K562 (cell line): ENCODE data around the gene IL10RB. TPM values are rescaled to one million over a fixed set of nuclear protein-coding genes. Genes with fewer than 3 reads are reported as not detected.

Source experiments
- ARID1B ChIP-seq: fragments of 450-650 bp; IDR thresholded peaks from 2 replicates; pipeline ENCODE4 v1.6.1; 2016; ENCODE audit warnings: antibody characterized with exemption, mild to moderate bottlenecking, inconsistent platforms
- ETV6 ChIP-seq, 3 experiments: fragments of 150-350 bp in 1 of 3; sonication (generic) in 1 of 3; formaldehyde crosslinking in 1 of 3; IDR thresholded peaks; 2 replicates each; pipeline versions ENCODE4 v1.6.1 to v1.8.0; 2014 to 2022; ENCODE audit warnings: borderline replicate concordance in 2 of 3, low read depth in 2 of 3, antibody characterized with exemption in 1 of 3, low read length in 1 of 3, mild to moderate bottlenecking in 1 of 3, missing genetic modification reagents in 1 of 3
- FOS ChIP-seq: IDR thresholded peaks from 3 replicates; pipeline ENCODE4 v1.6.1; 2011; ENCODE audit not compliant: insufficient read length; ENCODE audit errors: extremely low read depth
- FOXK1 ChIP-seq: sonication (generic); formaldehyde crosslinking; IDR thresholded peaks from 2 replicates; pipeline ENCODE4 v1.8.0; 2022; ENCODE audit warnings: missing genetic modification reagents, mild to moderate bottlenecking, borderline replicate concordance
- GATAD2B ChIP-seq: fragments of 450-650 bp; IDR thresholded peaks from 2 replicates; pipeline ENCODE4 v1.6.1; 2017; ENCODE audit warnings: mild to moderate bottlenecking, borderline replicate concordance
- MAX ChIP-seq: sonication (generic); formaldehyde crosslinking; IDR thresholded peaks from 2 replicates; pipeline ENCODE4 v1.9.0; 2022; ENCODE audit warnings: mild to moderate bottlenecking, missing genetic modification reagents
- MTA2 ChIP-seq: fragments of 450-650 bp; IDR thresholded peaks from 2 replicates; pipeline ENCODE4 v1.6.1; 2016; ENCODE audit warnings: low read depth
- SOX6 ChIP-seq: fragments of 450-650 bp; IDR thresholded peaks from 2 replicates; pipeline ENCODE4 v1.6.1; 2014; ENCODE audit warnings: mild to moderate bottlenecking
- TAF7 ChIP-seq: fragments of 450-650 bp; IDR thresholded peaks from 2 replicates; pipeline ENCODE4 v1.6.1; 2016; ENCODE audit warnings: missing genetic modification characterization, missing compliant biosample characterization
- TEAD1 ChIP-seq, 2 experiments: fragments of 450-650 bp in 1 of 2; sonication (generic) in 1 of 2; formaldehyde crosslinking; IDR thresholded peaks; 2 replicates each; pipeline versions ENCODE4 v1.4.0 to v1.8.0; 2020 to 2022; ENCODE audit warnings: mild to moderate bottlenecking in 2 of 2, missing genetic modification reagents in 1 of 2
- U2AF2 ChIP-seq: fragments of 200-400 bp; formaldehyde crosslinking; optimal IDR thresholded peaks from 2 replicates; pipeline ENCODE3; 2017; ENCODE audit warnings: low read depth, mild to moderate bottlenecking, low read length
- USF1 ChIP-seq: sonication (generic); formaldehyde crosslinking; IDR thresholded peaks from 2 replicates; pipeline ENCODE4 v1.9.0; 2022; ENCODE audit warnings: mild to moderate bottlenecking, missing genetic modification reagents
- ZBTB8A ChIP-seq: fragments of 450-650 bp; IDR thresholded peaks from 2 replicates; pipeline ENCODE4 v1.6.1; 2018; ENCODE audit warnings: mild to moderate bottlenecking, moderate library complexity; ENCODE audit not compliant: partially characterized antibody
- ZFX ChIP-seq: sonication (generic); formaldehyde crosslinking; IDR thresholded peaks from 2 replicates; pipeline ENCODE4 v1.8.0; 2022; ENCODE audit warnings: mild to moderate bottlenecking, missing genetic modification reagents, moderate library complexity
- ZNF146 ChIP-seq: IDR thresholded peaks from one replicate; pipeline ENCODE4 v1.6.1; 2018; ENCODE audit warnings: missing compliant biosample characterization; ENCODE audit not compliant: unreplicated experiment
- ZNF165 ChIP-seq: fragments of 250-450 bp; sonication (Bioruptor Pico); IDR thresholded peaks from 2 replicates; pipeline ENCODE4 v1.4.0; 2020; ENCODE audit warnings: borderline replicate concordance
- polyA plus RNA-seq, 8 experiments: library from polyadenylated mRNA; depleted of rRNA in 4 of 8; stranded (reverse) in 5 of 8; unstranded in 3 of 8; fragments of >200 nt; fragmentation: Nextera tagmentation in 2 of 8; fragmentation: Illumina TruSeq in 1 of 8; extraction: Ambion mirVana in 2 of 8; extraction: Trizol in 1 of 8; gene quantifications; 2 replicates each; pipeline versions ENCODE4 v1.2.1 to v1.2.3, GENCODE V29; 2011 to 2014; ENCODE audit warnings: inconsistent platforms in 1 of 8, missing spikeins in 1 of 8
- total RNA-seq, 7 experiments: library from RNA; depleted of rRNA in 6 of 7; stranded (reverse); fragments of >200 nt in 6 of 7; fragmentation: Illumina TruSeq in 2 of 7; extraction: Trizol in 2 of 7; gene quantifications; 2 replicates each; pipeline versions ENCODE4 v1.2.1 to v1.2.3, GENCODE V29; 2011 to 2021; ENCODE audit warnings: low replicate concordance in 1 of 7
- TF ChIP-seq, protein P1 (sequence below): fragments of 450-650 bp; formaldehyde crosslinking; IDR thresholded peaks from 2 replicates; pipeline ENCODE4 v1.4.0; 2020; ENCODE audit warnings: mild to moderate bottlenecking, mixed read lengths
- TF ChIP-seq, protein P2 (sequence below): fragments of 200-400 bp; formaldehyde crosslinking; IDR thresholded peaks from 2 replicates; pipeline ENCODE4 v1.6.1; 2017; ENCODE audit warnings: mild to moderate bottlenecking, low read depth, low read length, moderate library complexity

The IL10RB gene
- total and polyA plus RNA-seq, 9 of the 15 experiments (the other 6 are each of a cell fraction or from before 2014, with no cell fraction given) = 10.9 to 33.8 (median 23.0) TPM

GRCh38 chr21:33300701-33301631 is 34.8 kb downstream of the IL10RB start (continued):
- TF ChIP-seq, protein P1, sequence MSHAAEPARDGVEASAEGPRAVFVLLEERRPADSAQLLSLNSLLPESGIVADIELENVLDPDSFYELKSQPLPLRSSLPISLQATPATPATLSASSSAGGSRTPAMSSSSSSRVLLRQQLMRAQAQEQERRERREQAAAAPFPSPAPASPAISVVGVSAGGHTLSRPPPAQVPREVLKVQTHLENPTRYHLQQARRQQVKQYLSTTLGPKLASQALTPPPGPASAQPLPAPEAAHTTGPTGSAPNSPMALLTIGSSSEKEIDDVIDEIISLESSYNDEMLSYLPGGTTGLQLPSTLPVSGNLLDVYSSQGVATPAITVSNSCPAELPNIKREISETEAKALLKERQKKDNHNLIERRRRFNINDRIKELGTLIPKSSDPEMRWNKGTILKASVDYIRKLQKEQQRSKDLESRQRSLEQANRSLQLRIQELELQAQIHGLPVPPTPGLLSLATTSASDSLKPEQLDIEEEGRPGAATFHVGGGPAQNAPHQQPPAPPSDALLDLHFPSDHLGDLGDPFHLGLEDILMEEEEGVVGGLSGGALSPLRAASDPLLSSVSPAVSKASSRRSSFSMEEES = peak; percentile 53
- no peak for TF ChIP-seq MTA2
- peak; percentile 86 for TF ChIP-seq TAF7 (tag)
- TF ChIP-seq MAX (CRISPR knock-in tag) = no peak
- no peak for TF ChIP-seq ZFX (CRISPR knock-in tag)
- TF ChIP-seq USF1 (CRISPR knock-in tag) = no peak
- no peak; the same call in 1 of the 2 replicates for TF ChIP-seq GATAD2B
- TF ChIP-seq FOS = no peak
- peak; percentile 95 for TF ChIP-seq ZNF165 (CRISPR knock-in tag)
- TF ChIP-seq, protein P2, sequence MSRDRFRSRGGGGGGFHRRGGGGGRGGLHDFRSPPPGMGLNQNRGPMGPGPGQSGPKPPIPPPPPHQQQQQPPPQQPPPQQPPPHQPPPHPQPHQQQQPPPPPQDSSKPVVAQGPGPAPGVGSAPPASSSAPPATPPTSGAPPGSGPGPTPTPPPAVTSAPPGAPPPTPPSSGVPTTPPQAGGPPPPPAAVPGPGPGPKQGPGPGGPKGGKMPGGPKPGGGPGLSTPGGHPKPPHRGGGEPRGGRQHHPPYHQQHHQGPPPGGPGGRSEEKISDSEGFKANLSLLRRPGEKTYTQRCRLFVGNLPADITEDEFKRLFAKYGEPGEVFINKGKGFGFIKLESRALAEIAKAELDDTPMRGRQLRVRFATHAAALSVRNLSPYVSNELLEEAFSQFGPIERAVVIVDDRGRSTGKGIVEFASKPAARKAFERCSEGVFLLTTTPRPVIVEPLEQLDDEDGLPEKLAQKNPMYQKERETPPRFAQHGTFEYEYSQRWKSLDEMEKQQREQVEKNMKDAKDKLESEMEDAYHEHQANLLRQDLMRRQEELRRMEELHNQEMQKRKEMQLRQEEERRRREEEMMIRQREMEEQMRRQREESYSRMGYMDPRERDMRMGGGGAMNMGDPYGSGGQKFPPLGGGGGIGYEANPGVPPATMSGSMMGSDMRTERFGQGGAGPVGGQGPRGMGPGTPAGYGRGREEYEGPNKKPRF = no peak
- TF ChIP-seq U2AF2 = no peak
- no peak for TF ChIP-seq ZBTB8A
- TF ChIP-seq FOXK1 (CRISPR knock-in tag) = 0 out of 2 replicates have a peak, but pooled peaks have one; percentile 27
- TF ChIP-seq TEAD1 (CRISPR knock-in tag; IDR thresholded peaks at IDR 0.05) = peak in 1 of 2 experiments; percentile 96; a peak in 2 of 4 replicates
- peak; percentile 79 for TF ChIP-seq ARID1B
- peak in 1 of 2 experiments; percentile 90; a peak in 2 of 4 replicates for TF ChIP-seq ETV6 (IDR thresholded peaks at IDR 0.05; ENCODE audit: borderline replicate concordance in 1 of 2, low read depth in 2 of 2, low read length in 1 of 2)
- TF ChIP-seq ETV6 (CRISPR knock-in tag; IDR thresholded peaks at IDR 0.05; ENCODE audit: borderline replicate concordance) = no peak
- no peak for TF ChIP-seq ZNF146 (CRISPR knock-in tag)
- peak; percentile 23 for TF ChIP-seq SOX6
